Prostate gland (tissue), 2 donors: Measurements from ENCODE around the gene ZNF684.

Experiments used
- POLR2AphosphoS5 ChIP-seq: sonication (generic); formaldehyde crosslinking; IDR thresholded peaks from one replicate; pipeline ENCODE4 v1.6.1; 2017; ENCODE audit warnings: antibody characterized with exemption
- TF ChIP-seq, protein P1 (sequence below), 4 experiments: fragments of 200-600 bp in 2 of 4; fragments of 450-650 bp in 2 of 4; sonication (generic) in 2 of 4; IDR thresholded peaks; 1 replicate in 3 of 4; 2 replicates in 1 of 4; pipeline ENCODE4 v1.5.1; 2016 to 2019; ENCODE audit warnings: antibody characterized with exemption in 4 of 4, mild to moderate bottlenecking in 2 of 4, moderate library complexity in 2 of 4

DNA sequence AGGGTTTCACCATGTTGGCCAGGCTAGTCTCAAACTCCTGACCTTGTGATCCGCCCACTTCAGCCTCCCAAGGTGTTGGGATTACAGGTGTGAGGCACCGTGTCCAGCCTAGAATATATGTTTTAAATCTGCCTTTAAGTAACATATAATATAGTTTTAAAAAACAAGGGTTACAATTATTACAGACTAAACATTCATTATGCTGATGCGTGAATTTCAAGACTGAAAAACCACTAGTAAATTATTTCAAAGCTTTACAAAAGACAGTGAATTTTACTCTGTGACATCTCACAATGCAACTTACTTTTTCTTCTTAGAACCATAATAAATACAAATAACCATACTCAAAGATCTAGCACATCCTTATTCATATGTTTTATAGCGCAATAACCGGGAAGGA is 24.7 kb downstream of the ZNF684 start:
- TF ChIP-seq POLR2AphosphoS5 = no peak
- TF ChIP-seq, protein P1, sequence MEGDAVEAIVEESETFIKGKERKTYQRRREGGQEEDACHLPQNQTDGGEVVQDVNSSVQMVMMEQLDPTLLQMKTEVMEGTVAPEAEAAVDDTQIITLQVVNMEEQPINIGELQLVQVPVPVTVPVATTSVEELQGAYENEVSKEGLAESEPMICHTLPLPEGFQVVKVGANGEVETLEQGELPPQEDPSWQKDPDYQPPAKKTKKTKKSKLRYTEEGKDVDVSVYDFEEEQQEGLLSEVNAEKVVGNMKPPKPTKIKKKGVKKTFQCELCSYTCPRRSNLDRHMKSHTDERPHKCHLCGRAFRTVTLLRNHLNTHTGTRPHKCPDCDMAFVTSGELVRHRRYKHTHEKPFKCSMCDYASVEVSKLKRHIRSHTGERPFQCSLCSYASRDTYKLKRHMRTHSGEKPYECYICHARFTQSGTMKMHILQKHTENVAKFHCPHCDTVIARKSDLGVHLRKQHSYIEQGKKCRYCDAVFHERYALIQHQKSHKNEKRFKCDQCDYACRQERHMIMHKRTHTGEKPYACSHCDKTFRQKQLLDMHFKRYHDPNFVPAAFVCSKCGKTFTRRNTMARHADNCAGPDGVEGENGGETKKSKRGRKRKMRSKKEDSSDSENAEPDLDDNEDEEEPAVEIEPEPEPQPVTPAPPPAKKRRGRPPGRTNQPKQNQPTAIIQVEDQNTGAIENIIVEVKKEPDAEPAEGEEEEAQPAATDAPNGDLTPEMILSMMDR (IDR thresholded peaks at IDR 0.05) = no peak
